Measurements from ENCODE around the gene NFIC.

Gene NFIC

GRCh38 chr19:3509566-3509989 lies 143.2 kb downstream of the NFIC start:
- TF ChIP-seq CTCF (IDR thresholded peaks at IDR 0.05; ENCODE audit: low read length) (no peak), EZH2 (IDR thresholded peaks at IDR 0.05; ENCODE audit: borderline replicate concordance, low read length) (no peak)
- no peak overlapping the region for H3K27ac ChIP-seq (ENCODE audit: low read depth, low read length, poor library complexity, severe bottlenecking)
- H3K9ac ChIP-seq (ENCODE audit: low read length) = no peak overlapping the region
- H3K9me2 ChIP-seq (ENCODE audit: low read depth, low read length) = no peaks in the 10 kb centered on the region
- no peaks in the 10 kb centered on the region for H3K9me3 ChIP-seq (ENCODE audit: low read length)
- no peaks in the 10 kb centered on the region for H3K27me3 ChIP-seq (ENCODE audit: insufficient read depth, low read length)
- H3K4me3 ChIP-seq (ENCODE audit: low read depth, low read length, poor library complexity, severe bottlenecking) = no peak overlapping the region
- H4K20me1 ChIP-seq (ENCODE audit: insufficient read depth, low read length) = no peaks in the 10 kb centered on the region
- peaks cover 11% of the 10 kb centered on the region for H3K79me2 ChIP-seq (ENCODE audit: insufficient read depth, low read length)
- H3K36me3 ChIP-seq (ENCODE audit: insufficient read depth, low read length) = peaks cover 17% of the 10 kb centered on the region; the same call in 1 of the 2 replicates
- no peak overlapping the region for H2AFZ ChIP-seq (ENCODE audit: low read length)
- no peaks in the 10 kb centered on the region for H3F3A ChIP-seq (ENCODE audit: insufficient read depth, low read length)
- H3K4me2 ChIP-seq (ENCODE audit: low read length) = no peak overlapping the region
- H3K4me1 ChIP-seq (ENCODE audit: insufficient read depth, low read length, severe bottlenecking) = peaks cover 21% of the 10 kb centered on the region

GRCh38 chr19:3510727-3511126 lies 144.3 kb downstream of the NFIC start:
- no peaks in the 10 kb centered on the region for H3K9me2 ChIP-seq (ENCODE audit: low read depth, low read length)
- no peak overlapping the region for H3K27ac ChIP-seq (ENCODE audit: low read depth, low read length, poor library complexity, severe bottlenecking)
- no peaks in the 10 kb centered on the region for H3K27me3 ChIP-seq (ENCODE audit: insufficient read depth, low read length)
- TF ChIP-seq EZH2 (IDR thresholded peaks at IDR 0.05; ENCODE audit: borderline replicate concordance, low read length) (no peak), CTCF (IDR thresholded peaks at IDR 0.05; ENCODE audit: low read length) (no peak)
- no peaks in the 10 kb centered on the region for H3F3A ChIP-seq (ENCODE audit: insufficient read depth, low read length)
- H3K9me3 ChIP-seq (ENCODE audit: low read length) = no peaks in the 10 kb centered on the region
- H3K4me2 ChIP-seq (ENCODE audit: low read length) = no peak overlapping the region
- no peak overlapping the region for H3K9ac ChIP-seq (ENCODE audit: low read length)
- peaks cover 17% of the 10 kb centered on the region; the same call in 1 of the 2 replicates for H3K36me3 ChIP-seq (ENCODE audit: insufficient read depth, low read length)
- peaks cover 11% of the 10 kb centered on the region for H3K79me2 ChIP-seq (ENCODE audit: insufficient read depth, low read length)
- H3K4me1 ChIP-seq (ENCODE audit: insufficient read depth, low read length, severe bottlenecking) = peaks cover 12% of the 10 kb centered on the region
- no peaks in the 10 kb centered on the region for H4K20me1 ChIP-seq (ENCODE audit: insufficient read depth, low read length)
- H2AFZ ChIP-seq (ENCODE audit: low read length) = no peak overlapping the region
- H3K4me3 ChIP-seq (ENCODE audit: low read depth, low read length, poor library complexity, severe bottlenecking) = no peak overlapping the region

- H3K9me2 ChIP-seq (ENCODE audit: low read depth, low read length) = no peaks in the 10 kb centered on the region
- no peak overlapping the region for H3K9ac ChIP-seq (ENCODE audit: low read length)
- no peaks in the 10 kb centered on the region for H3F3A ChIP-seq (ENCODE audit: insufficient read depth, low read length)
- H3K4me2 ChIP-seq (ENCODE audit: low read length) = no peak overlapping the region
- TF ChIP-seq EZH2 (IDR thresholded peaks at IDR 0.05; ENCODE audit: borderline replicate concordance, low read length) (no peak), CTCF (IDR thresholded peaks at IDR 0.05; ENCODE audit: low read length) (no peak)
- H2AFZ ChIP-seq (ENCODE audit: low read length) = no peak overlapping the region
- no peak overlapping the region for H3K27ac ChIP-seq (ENCODE audit: low read depth, low read length, poor library complexity, severe bottlenecking)
- H3K27me3 ChIP-seq (ENCODE audit: insufficient read depth, low read length) = no peaks in the 10 kb centered on the region
- H4K20me1 ChIP-seq (ENCODE audit: insufficient read depth, low read length) = no peaks in the 10 kb centered on the region
- H3K4me3 ChIP-seq (ENCODE audit: low read depth, low read length, poor library complexity, severe bottlenecking) = no peak overlapping the region
- peaks cover 21% of the 10 kb centered on the region for H3K4me1 ChIP-seq (ENCODE audit: insufficient read depth, low read length, severe bottlenecking)
- H3K9me3 ChIP-seq (ENCODE audit: low read length) = no peaks in the 10 kb centered on the region
- H3K79me2 ChIP-seq (ENCODE audit: insufficient read depth, low read length) = peaks cover 7% of the 10 kb centered on the region
- peaks cover 17% of the 10 kb centered on the region; the same call in 1 of the 2 replicates for H3K36me3 ChIP-seq (ENCODE audit: insufficient read depth, low read length)
These were observed 145.3 kb downstream of the NFIC start for GRCh38 chr19:3511506-3512251.

Data from OCI-LY1 (cell line).